ENCODE results near the gene PLA2G15. TPM values are rescaled to one million over a fixed set of nuclear protein-coding genes. Genes with fewer than 3 reads are reported as not detected.

PLA2G15 gene
- total and polyA plus RNA-seq, 2 donors (not counting 1 experiment from before 2014, with no cell fraction given), result 22.2 to 28.7 TPM

DNA sequence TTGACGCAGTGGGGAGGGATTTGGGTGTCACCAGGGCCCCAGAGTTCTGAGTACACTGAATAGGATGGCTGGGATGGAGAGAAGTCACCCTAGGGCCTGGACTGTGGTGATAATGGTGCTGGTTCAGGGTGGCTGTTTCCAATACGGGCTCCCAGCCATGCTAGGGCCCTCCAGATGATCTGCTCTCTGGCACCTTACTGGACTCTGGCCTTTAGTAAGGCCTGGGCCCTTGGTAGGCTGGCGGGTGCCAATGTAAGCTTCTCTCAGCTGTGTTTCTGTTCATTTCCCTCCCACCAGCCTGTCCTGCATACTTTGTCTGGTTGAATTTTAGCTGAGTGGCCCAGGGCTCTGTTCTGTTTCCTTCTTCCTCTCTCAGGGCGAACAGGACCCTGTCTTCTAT lies 2.8 kb downstream of the PLA2G15 start:
- no peak overlapping the region for H3K4me2 ChIP-seq (ENCODE audit: extremely low read depth, insufficient read depth, low read length)
- no peaks in the 10 kb centered on the region for H3K9me3 ChIP-seq (ENCODE audit: control insufficient read depth, insufficient read depth, low read depth, low read length)
- H2AFZ ChIP-seq (ENCODE audit: low read length), result no peak overlapping the region
- H3K9ac ChIP-seq (ENCODE audit: insufficient read depth, low read length), result no peak overlapping the region
- no peak for DNase-seq (ENCODE audit: low read depth in 2 of 2)
- TF ChIP-seq, protein P1, sequence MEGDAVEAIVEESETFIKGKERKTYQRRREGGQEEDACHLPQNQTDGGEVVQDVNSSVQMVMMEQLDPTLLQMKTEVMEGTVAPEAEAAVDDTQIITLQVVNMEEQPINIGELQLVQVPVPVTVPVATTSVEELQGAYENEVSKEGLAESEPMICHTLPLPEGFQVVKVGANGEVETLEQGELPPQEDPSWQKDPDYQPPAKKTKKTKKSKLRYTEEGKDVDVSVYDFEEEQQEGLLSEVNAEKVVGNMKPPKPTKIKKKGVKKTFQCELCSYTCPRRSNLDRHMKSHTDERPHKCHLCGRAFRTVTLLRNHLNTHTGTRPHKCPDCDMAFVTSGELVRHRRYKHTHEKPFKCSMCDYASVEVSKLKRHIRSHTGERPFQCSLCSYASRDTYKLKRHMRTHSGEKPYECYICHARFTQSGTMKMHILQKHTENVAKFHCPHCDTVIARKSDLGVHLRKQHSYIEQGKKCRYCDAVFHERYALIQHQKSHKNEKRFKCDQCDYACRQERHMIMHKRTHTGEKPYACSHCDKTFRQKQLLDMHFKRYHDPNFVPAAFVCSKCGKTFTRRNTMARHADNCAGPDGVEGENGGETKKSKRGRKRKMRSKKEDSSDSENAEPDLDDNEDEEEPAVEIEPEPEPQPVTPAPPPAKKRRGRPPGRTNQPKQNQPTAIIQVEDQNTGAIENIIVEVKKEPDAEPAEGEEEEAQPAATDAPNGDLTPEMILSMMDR (conservative IDR thresholded peaks at IDR 0.05 in 1 of 2, IDR thresholded peaks at IDR 0.05 in 1 of 2; ENCODE audit: low read depth in 1 of 2, low read length in 2 of 2), result no peak
- no peak for TF ChIP-seq EZH2 (IDR thresholded peaks at IDR 0.05; ENCODE audit: low read length, missing control alignments)
- no peak overlapping the region for H3K27ac ChIP-seq (ENCODE audit: insufficient read depth, low read length)
- peaks cover 8% of the 10 kb centered on the region for H3K79me2 ChIP-seq (ENCODE audit: control insufficient read depth, insufficient read depth, low read length)
- H3K4me3 ChIP-seq (replicated peaks in 1 of 4; ENCODE audit: control extremely low read depth in 1 of 4, insufficient read depth in 1 of 4, low read depth in 3 of 4, low read length in 4 of 4), result no peak overlapping the region
- H3K27me3 ChIP-seq (ENCODE audit: control insufficient read depth, insufficient read depth, low read length), result no peaks in the 10 kb centered on the region
- no peaks in the 10 kb centered on the region for H4K20me1 ChIP-seq (ENCODE audit: control insufficient read depth, extremely low read depth, insufficient read depth, low read length)
- peaks cover 7% of the 10 kb centered on the region for H3K4me1 ChIP-seq (ENCODE audit: control insufficient read depth, extremely low read depth, insufficient read depth, low read length)
- peaks cover 2% of the 10 kb centered on the region for H3K36me3 ChIP-seq (ENCODE audit: control insufficient read depth, insufficient read depth, low read length)

DNA sequence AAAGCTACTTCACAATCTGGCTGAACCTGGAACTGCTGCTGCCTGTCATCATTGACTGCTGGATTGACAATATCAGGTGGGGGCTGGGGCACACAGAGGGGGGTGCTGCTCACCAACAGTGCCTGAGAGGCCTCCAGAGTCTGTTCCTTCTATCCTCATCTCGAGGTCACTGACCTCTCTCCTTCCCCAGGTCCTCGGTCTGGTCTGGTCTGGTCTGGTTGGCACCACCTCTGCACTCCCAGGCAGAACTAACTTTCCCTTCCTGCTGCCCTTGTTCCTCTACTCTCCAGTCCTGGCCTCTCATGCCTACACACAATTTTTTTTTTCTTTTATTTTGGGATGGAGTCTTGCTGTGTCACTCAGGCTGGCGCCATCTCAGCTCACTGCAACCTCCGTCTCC lies 4.2 kb downstream of the PLA2G15 start:
- H3K4me3 ChIP-seq (replicated peaks in 1 of 4; ENCODE audit: control extremely low read depth in 1 of 4, insufficient read depth in 1 of 4, low read depth in 3 of 4, low read length in 4 of 4), result no peak overlapping the region
- H3K4me2 ChIP-seq (ENCODE audit: extremely low read depth, insufficient read depth, low read length), result no peak overlapping the region
- H3K27ac ChIP-seq (ENCODE audit: insufficient read depth, low read length), result no peak overlapping the region
- no peaks in the 10 kb centered on the region for H3K9me3 ChIP-seq (ENCODE audit: control insufficient read depth, insufficient read depth, low read depth, low read length)
- no peak overlapping the region for H3K9ac ChIP-seq (ENCODE audit: insufficient read depth, low read length)
- H3K79me2 ChIP-seq (ENCODE audit: control insufficient read depth, insufficient read depth, low read length), result peaks cover 8% of the 10 kb centered on the region
- H4K20me1 ChIP-seq (ENCODE audit: control insufficient read depth, extremely low read depth, insufficient read depth, low read length), result no peaks in the 10 kb centered on the region
- H3K36me3 ChIP-seq (ENCODE audit: control insufficient read depth, insufficient read depth, low read length), result peaks cover 4% of the 10 kb centered on the region
- H2AFZ ChIP-seq (ENCODE audit: low read length), result no peak overlapping the region
- no peak for TF ChIP-seq EZH2 (IDR thresholded peaks at IDR 0.05; ENCODE audit: low read length, missing control alignments)
- TF ChIP-seq, protein P1 (conservative IDR thresholded peaks at IDR 0.05 in 1 of 2, IDR thresholded peaks at IDR 0.05 in 1 of 2; ENCODE audit: low read depth in 1 of 2, low read length in 2 of 2), result no peak
- no peak for DNase-seq (ENCODE audit: low read depth in 2 of 2)
- peaks cover 7% of the 10 kb centered on the region for H3K4me1 ChIP-seq (ENCODE audit: control insufficient read depth, extremely low read depth, insufficient read depth, low read length)
- H3K27me3 ChIP-seq (ENCODE audit: control insufficient read depth, insufficient read depth, low read length), result no peaks in the 10 kb centered on the region

DNA sequence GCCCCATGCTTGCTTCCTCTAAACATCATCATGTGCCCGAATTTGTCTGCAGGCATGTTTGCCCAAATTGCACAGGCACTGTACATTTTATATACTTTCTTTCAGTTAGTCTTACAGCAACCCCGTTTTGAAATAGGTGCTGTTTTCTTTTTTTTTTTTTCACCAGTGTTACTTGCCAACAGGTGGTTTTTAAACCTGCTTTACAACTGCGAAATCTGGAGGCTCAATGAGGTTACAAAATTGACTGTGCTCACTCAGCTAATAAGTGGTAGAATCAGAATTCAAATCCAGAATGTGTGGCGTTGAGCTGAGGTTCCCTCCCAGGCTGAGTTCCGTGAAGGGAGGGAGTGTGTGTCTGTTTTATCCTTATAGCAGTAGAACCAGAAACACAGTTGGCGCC lies 5.8 kb downstream of the PLA2G15 start:
- Histone ChIP-seq H3K36me3 (ENCODE audit: control insufficient read depth, insufficient read depth, low read length) (peaks cover 9% of the 10 kb centered on the region), H3K4me3 (replicated peaks in 1 of 4; ENCODE audit: control extremely low read depth in 1 of 4, insufficient read depth in 1 of 4, low read depth in 3 of 4, low read length in 4 of 4) (no peak overlapping the region), H3K79me2 (ENCODE audit: control insufficient read depth, insufficient read depth, low read length) (peaks cover 5% of the 10 kb centered on the region), H3K4me1 (ENCODE audit: control insufficient read depth, extremely low read depth, insufficient read depth, low read length) (peaks cover 7% of the 10 kb centered on the region), H3K9ac (ENCODE audit: insufficient read depth, low read length) (no peak overlapping the region), H3K27me3 (ENCODE audit: control insufficient read depth, insufficient read depth, low read length) (no peaks in the 10 kb centered on the region), H2AFZ (ENCODE audit: low read length) (no peak overlapping the region), H4K20me1 (ENCODE audit: control insufficient read depth, extremely low read depth, insufficient read depth, low read length) (no peaks in the 10 kb centered on the region), H3K9me3 (ENCODE audit: control insufficient read depth, insufficient read depth, low read depth, low read length) (no peaks in the 10 kb centered on the region), H3K27ac (ENCODE audit: insufficient read depth, low read length) (no peak overlapping the region), H3K4me2 (ENCODE audit: extremely low read depth, insufficient read depth, low read length) (no peak overlapping the region)
- DNase-seq (ENCODE audit: low read depth in 2 of 2), result no peak
- TF ChIP-seq EZH2 (IDR thresholded peaks at IDR 0.05; ENCODE audit: low read length, missing control alignments), result no peak

All from fibroblast of lung (primary cell).